HepG2 (cell line): ENCODE results near the gene JMJD6. TPM values are rescaled to one million over a fixed set of nuclear protein-coding genes. Genes with fewer than 3 reads are reported as not detected.

ENCODE experiments used
- BCL3 ChIP-seq: sonication (generic); formaldehyde crosslinking; IDR thresholded peaks from 2 replicates; pipeline ENCODE4 v1.5.1; 2020; ENCODE audit warnings: mild to moderate bottlenecking, missing genetic modification reagents, moderate library complexity
- DDIT3 ChIP-seq: sonication (generic); formaldehyde crosslinking; IDR thresholded peaks from 2 replicates; pipeline ENCODE4 v1.4.0; 2020; ENCODE audit warnings: mild to moderate bottlenecking, missing genetic modification reagents
- GLI4 ChIP-seq: sonication (generic); formaldehyde crosslinking; IDR thresholded peaks from 2 replicates; pipeline ENCODE4 v1.5.1; 2020; ENCODE audit warnings: missing genetic modification reagents, mild to moderate bottlenecking, moderate library complexity, borderline replicate concordance
- HMGA1 ChIP-seq: sonication (generic); formaldehyde crosslinking; conservative IDR thresholded peaks from 2 replicates; pipeline ENCODE4 v1.4.0; 2020; ENCODE audit warnings: missing genetic modification reagents
- KLF6 ChIP-seq: IDR thresholded peaks from 2 replicates; pipeline ENCODE4 v1.8.0; 2016; ENCODE audit warnings: missing biosample characterization, missing genetic modification reagents
- NR0B2 ChIP-seq: sonication (generic); formaldehyde crosslinking; IDR thresholded peaks from 2 replicates; pipeline ENCODE4 v1.4.0; 2020; ENCODE audit warnings: mild to moderate bottlenecking, missing genetic modification reagents
- NR2F2 ChIP-seq: IDR thresholded peaks from 2 replicates; pipeline ENCODE4 v1.6.1; 2012; ENCODE audit warnings: low read depth, inconsistent platforms, borderline replicate concordance
- PATZ1 ChIP-seq: sonication (generic); formaldehyde crosslinking; IDR thresholded peaks from 2 replicates; pipeline ENCODE4 v1.4.0; 2020; ENCODE audit warnings: missing genetic modification reagents
- WIZ ChIP-seq: sonication (generic); formaldehyde crosslinking; IDR thresholded peaks from 2 replicates; pipeline ENCODE4 v1.5.1; 2020; ENCODE audit warnings: mild to moderate bottlenecking, missing genetic modification reagents
- ZBTB10 ChIP-seq: sonication (generic); formaldehyde crosslinking; IDR thresholded peaks from 2 replicates; pipeline ENCODE4 v1.4.0; 2020; ENCODE audit warnings: missing genetic modification reagents, borderline replicate concordance
- ZNF362 ChIP-seq: sonication (generic); formaldehyde crosslinking; IDR thresholded peaks from 2 replicates; pipeline ENCODE4 v1.4.0; 2020; ENCODE audit warnings: missing genetic modification reagents, mild to moderate bottlenecking, borderline replicate concordance
- ZNF44 ChIP-seq: sonication (generic); formaldehyde crosslinking; IDR thresholded peaks from 2 replicates; pipeline ENCODE4 v1.5.1; 2020; ENCODE audit warnings: mild to moderate bottlenecking, missing genetic modification reagents
- ZNF746 ChIP-seq: sonication (generic); formaldehyde crosslinking; IDR thresholded peaks from 2 replicates; pipeline ENCODE4 v1.8.0; 2022; ENCODE audit warnings: mild to moderate bottlenecking, missing genetic modification reagents
- ZSCAN9 ChIP-seq: IDR thresholded peaks from 2 replicates; pipeline ENCODE4 v1.6.1; 2016; ENCODE audit warnings: borderline replicate concordance
- polyA plus RNA-seq, 8 experiments: library from polyadenylated mRNA; depleted of rRNA in 3 of 8; stranded (reverse) in 7 of 8; unstranded in 1 of 8; fragments of >200 nt; fragmentation: Illumina TruSeq in 4 of 8; extraction: Trizol in 4 of 8; gene quantifications; 2 replicates each; pipeline versions ENCODE4 v1.2.1 to v1.2.3, GENCODE V29; 2011 to 2016; ENCODE audit warnings: low read depth in 4 of 8, missing spikeins in 1 of 8, mixed read lengths in 1 of 8; ENCODE audit not compliant: insufficient read depth in 1 of 8
- total RNA-seq, 5 experiments: library from RNA; depleted of rRNA; stranded (reverse); fragments of >200 nt; fragmentation: Illumina TruSeq; extraction: Trizol; gene quantifications; 2 replicates each; pipeline ENCODE4 v1.2.3, GENCODE V29; 2016; ENCODE audit warnings: low read depth in 1 of 5

Gene JMJD6
- total and polyA plus RNA-seq, 2 of the 13 experiments (the other 11 are each of a cell fraction or from before 2014, with no cell fraction given): 33.6 to 41.0 TPM

GRCh38 chr17:76671123-76671911 is 55.1 kb downstream of the JMJD6 start (continued):
- TF ChIP-seq ZNF362 (CRISPR knock-in tag): no peak
- peak; percentile 94 for TF ChIP-seq ZNF44 (CRISPR knock-in tag)
- peak; percentile 82 for TF ChIP-seq PATZ1 (CRISPR knock-in tag)
- TF ChIP-seq KLF6 (CRISPR knock-in tag): peak; percentile 39; the same call in 1 of the 2 replicates
- no peak for TF ChIP-seq WIZ (CRISPR knock-in tag)
- no peak; the same call in 1 of the 2 replicates for TF ChIP-seq NR2F2
- peak; percentile 96; the same call in 1 of the 2 replicates for TF ChIP-seq GLI4 (CRISPR knock-in tag)
- 0 out of 2 replicates have a peak, but pooled peaks have one; percentile 51 for TF ChIP-seq HMGA1 (CRISPR knock-in tag)
- TF ChIP-seq ZSCAN9 (CRISPR knock-in tag): peak; percentile 57
- 0 out of 2 replicates have a peak, but pooled peaks have one; percentile 70 for TF ChIP-seq NR0B2 (CRISPR knock-in tag)
- TF ChIP-seq DDIT3 (CRISPR knock-in tag): 0 out of 2 replicates have a peak, but pooled peaks have one; percentile 38
- peak; percentile 88 for TF ChIP-seq ZNF746 (CRISPR knock-in tag)
- no peak for TF ChIP-seq ZBTB10 (CRISPR knock-in tag)
- peak; percentile 79; the same call in 1 of the 2 replicates for TF ChIP-seq BCL3 (CRISPR knock-in tag)
